GM13977 (cell line): ENCODE data around the gene UQCRHL.

Experiments
- DNase-seq: peaks from one replicate; pipeline ENCODE4 v3.0.0; 2012; ENCODE audit warnings: low spot score
- in situ Hi-C: fragments of 300-500 bp; cut with MboI; formaldehyde crosslinking; loops from one replicate; pipeline ENCODE4 v1.12.0; 2022; ENCODE audit warnings: low sequenced_read_pairs, low pct_unique_long_range_greater_than_20kb, mixed read lengths, inconsistent platforms; ENCODE audit not compliant: unreplicated experiment
- TF ChIP-seq, protein P1 (sequence below): IDR thresholded peaks from 2 replicates; pipeline ENCODE4 v1.5.1; 2012; ENCODE audit warnings: mild to moderate bottlenecking, control low read depth; ENCODE audit not compliant: insufficient read depth; ENCODE audit errors: extremely low read depth, missing control alignments

The UQCRHL gene

DNA sequence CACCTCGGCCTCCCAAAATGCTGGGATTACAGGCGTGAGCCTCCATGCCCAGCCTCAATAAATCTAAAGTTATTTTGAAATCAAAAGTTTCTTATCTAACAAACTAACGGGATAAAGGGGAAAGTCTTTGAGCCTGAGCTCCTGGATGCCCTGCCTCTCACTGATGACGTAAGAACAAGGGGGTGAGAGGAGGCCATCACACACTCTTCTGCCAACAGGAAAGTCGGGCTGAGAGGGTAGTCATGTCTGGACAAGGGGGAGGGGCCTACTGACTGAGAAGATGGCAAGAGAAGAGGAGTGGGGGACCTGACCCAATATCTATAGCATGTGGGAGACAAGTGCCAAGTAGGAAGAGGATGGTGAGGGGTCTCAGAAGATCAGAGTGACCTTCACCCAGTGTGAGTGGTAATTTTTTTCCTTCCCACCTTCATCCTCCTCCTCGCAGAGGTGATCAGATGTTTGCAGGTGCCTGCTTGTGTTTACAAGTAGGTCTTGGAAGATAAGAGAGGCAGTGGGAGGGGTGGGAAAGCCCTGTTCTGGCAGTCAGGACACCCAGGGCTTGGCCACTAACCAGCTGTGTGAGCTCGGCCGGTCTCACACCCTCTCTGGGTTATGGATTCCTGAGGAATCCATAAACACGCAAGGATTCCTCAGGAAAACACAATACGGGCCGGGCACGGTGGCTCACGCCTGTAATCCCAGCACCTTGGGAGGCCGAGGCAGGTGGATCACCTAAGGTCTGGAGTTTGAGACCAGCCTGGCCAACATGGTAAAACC lies 9.6 kb downstream of the UQCRHL start:
- in situ Hi-C loops, result loop anchor here (25.0 kb wide), 1 partner anchor 389 kb away; no protein-coding TSS in a partner anchor
- DNase-seq, result no peak
- TF ChIP-seq, protein P1, sequence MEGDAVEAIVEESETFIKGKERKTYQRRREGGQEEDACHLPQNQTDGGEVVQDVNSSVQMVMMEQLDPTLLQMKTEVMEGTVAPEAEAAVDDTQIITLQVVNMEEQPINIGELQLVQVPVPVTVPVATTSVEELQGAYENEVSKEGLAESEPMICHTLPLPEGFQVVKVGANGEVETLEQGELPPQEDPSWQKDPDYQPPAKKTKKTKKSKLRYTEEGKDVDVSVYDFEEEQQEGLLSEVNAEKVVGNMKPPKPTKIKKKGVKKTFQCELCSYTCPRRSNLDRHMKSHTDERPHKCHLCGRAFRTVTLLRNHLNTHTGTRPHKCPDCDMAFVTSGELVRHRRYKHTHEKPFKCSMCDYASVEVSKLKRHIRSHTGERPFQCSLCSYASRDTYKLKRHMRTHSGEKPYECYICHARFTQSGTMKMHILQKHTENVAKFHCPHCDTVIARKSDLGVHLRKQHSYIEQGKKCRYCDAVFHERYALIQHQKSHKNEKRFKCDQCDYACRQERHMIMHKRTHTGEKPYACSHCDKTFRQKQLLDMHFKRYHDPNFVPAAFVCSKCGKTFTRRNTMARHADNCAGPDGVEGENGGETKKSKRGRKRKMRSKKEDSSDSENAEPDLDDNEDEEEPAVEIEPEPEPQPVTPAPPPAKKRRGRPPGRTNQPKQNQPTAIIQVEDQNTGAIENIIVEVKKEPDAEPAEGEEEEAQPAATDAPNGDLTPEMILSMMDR, result no peak

DNA sequence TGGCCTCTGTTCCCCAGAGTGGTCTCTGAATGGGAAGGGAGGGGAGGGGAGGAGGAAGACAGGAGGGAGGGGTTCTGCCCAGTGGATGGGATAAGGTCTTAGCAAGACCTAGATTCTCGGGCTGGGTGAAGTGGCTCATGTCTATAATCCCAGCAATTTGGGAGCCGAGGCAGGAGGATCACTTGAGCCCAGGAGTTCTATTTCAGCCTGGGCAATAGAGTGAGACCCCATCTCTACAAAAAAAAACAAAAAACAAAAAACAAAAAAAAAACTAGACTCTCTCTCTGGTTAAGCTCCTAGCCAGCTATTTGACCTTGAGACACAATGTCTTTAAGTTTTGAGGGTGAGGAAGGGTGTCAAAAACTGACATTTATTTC lies 11.4 kb downstream of the UQCRHL start:
- DNase-seq, result no peak
- TF ChIP-seq, protein P1, result no peak
- in situ Hi-C loops, result loop anchor here (25.0 kb wide), 1 partner anchor 391 kb away; no protein-coding TSS in a partner anchor

DNA sequence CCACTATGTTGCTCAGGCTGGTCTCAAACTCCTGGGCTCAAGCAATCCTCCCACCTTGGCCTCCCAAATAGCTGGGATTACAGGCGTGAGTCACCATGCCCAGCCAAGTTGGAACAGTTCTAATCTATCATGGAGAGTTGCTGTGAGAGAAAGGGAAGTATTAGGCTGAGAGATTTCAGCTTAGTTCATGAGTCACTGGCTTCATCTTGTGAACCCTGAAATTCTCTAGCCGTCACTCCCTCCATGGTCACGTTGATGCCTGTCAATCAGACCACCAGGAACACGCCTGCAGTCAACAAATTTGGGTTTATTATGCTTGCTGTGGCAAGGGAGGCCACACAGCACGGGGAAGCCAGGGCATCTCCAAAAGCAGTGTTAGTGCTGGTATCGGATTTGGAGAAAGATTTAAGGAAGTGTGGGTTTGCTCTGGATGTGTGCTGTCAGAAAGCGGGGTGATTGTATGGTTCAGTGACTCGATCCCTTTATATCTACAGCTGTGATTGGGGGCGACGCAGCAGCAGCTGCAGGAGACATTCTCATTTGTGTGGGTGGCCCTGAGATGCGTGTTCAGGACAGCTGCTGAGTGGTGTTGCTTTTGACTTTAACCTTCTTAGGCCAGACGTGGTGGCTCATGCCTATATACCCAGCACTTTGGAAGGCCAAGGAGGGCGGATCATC lies 18.7 kb downstream of the UQCRHL start:
- TF ChIP-seq, protein P1, result no peak
- peak; percentile 43 for DNase-seq
- in situ Hi-C loops, result loop anchor here (25.0 kb wide), 1 partner anchor 399 kb away; no protein-coding TSS in a partner anchor

DNA sequence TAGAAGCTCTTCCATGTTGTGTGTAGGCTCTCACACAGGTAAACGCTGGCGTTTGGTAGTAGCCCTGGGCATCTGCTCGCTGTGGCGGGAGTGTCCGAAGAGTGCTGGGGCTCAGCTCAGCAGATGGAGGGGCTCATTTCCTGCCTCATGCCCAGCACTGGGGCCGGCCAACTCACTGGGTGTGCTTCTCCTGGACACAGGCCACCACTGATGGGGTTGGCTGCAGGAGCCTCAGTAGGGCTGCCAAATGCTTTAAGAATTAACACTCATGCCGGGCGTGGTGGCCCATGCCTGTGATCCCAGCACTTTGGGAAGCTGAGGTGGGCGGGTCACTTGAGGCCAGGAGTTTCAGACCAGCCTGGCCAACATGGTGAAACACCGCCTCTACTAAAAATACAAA lies 20.9 kb downstream of the UQCRHL start:
- TF ChIP-seq, protein P1, result no peak
- no peak for DNase-seq
- in situ Hi-C loops, result loop anchor here (25.0 kb wide), 1 partner anchor 401 kb away; no protein-coding TSS in a partner anchor

DNA sequence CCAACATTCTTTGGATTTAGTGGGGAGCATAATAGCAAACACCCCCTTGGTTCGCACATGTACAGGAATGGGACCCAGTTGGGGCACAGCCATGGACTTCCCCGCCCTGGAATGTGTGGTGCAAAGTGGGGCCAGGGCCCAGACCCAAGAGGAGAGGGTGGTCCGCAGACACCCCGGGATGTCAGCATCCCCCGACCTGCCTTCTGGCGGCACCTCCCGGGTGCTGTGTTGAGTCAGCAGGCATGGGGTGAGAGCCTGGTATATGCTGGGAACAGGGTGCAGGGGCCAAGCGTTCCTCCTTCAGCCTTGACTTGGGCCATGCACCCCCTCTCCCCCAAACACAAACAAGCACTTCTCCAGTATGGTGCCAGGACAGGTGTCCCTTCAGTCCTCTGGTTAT lies 21.8 kb downstream of the UQCRHL start:
- DNase-seq, result no peak
- in situ Hi-C loops, result loop anchor here (25.0 kb wide), 1 partner anchor 402 kb away; no protein-coding TSS in a partner anchor
- TF ChIP-seq, protein P1, result no peak

DNA sequence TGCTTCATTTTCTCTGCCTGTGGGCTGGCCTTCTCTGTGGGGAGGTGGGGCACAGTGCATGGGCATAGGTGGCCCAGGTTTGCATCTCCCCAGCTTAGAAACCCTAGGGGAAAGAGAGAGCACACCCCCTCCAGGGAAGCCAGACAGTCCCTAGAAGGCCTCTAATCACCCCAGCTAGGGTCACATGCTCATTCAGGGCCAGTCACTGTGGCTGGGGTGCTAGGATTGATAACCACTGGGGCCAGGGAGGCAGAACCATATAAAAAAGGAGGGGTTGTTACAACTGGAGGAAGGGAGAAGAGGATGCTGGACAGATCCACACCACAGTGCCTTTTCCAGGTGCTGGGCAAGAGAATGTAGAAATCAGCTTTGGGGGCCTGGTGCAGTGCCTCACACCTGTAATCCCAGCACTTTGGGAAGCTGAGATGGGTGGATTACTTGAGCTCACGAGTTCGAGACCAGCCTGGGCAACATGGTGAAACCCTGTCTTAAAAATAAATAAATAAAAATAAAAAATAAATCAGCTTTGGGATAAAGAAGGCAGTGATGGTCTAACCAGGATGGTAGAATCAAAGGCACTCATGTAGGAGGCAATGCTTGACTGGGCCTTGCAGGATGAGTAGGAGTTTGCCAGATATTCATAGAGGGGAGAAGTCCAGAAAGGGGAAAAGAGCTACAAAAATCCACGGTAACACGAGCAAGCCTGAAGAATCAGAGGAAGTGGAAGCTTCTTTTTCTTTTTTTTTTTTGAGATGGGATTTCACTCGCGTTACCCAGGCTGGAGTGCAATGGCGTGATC lies 29.3 kb downstream of the UQCRHL start:
- TF ChIP-seq, protein P1, result no peak
- in situ Hi-C loops, result loop anchor here (25.0 kb wide), 1 partner anchor 409 kb away; no protein-coding TSS in a partner anchor
- no peak for DNase-seq
